ENCODE results near the gene SNRNP25.

DNA sequence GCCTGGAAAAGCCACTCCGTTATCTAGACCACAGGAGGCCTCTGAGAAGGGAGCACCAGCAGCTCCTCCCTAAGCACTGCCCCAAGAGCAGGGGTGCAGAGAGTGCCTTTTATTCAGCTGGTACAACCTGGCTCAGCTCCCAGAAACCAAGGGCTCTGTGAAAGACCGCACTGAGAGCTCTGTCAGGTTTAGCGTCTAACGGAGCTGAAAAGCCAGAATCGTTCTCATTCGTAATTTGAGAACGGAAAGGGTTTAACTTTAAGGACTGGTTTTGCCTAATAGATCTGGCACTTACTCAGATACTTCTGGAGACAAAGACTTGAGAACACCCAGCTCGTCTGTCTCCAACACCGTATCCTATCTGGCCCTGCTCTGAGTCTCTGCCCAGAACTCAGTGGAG, 37.9 kb downstream of the SNRNP25 start:
- TF ChIP-seq ZNF282 (CRISPR knock-in tag; IDR thresholded peaks at IDR 0.05) (no peak), CTCF (IDR thresholded peaks at IDR 0.05 in 2 of 3, conservative IDR thresholded peaks at IDR 0.05 in 1 of 3; ENCODE audit: insufficient read depth in 2 of 3, low read depth in 1 of 3, low read length in 3 of 3) (no peak), EZH2 (IDR thresholded peaks at IDR 0.05; ENCODE audit: borderline replicate concordance, low read depth, low read length) (no peak), RFX1 (IDR thresholded peaks at IDR 0.05) (no peak), FOXA3 (CRISPR knock-in tag; conservative IDR thresholded peaks at IDR 0.05 in 1 of 2, IDR thresholded peaks at IDR 0.05 in 1 of 2) (no peak)
- TF ChIP-seq, protein P1, sequence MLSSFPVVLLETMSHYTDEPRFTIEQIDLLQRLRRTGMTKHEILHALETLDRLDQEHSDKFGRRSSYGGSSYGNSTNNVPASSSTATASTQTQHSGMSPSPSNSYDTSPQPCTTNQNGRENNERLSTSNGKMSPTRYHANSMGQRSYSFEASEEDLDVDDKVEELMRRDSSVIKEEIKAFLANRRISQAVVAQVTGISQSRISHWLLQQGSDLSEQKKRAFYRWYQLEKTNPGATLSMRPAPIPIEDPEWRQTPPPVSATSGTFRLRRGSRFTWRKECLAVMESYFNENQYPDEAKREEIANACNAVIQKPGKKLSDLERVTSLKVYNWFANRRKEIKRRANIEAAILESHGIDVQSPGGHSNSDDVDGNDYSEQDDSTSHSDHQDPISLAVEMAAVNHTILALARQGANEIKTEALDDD (IDR thresholded peaks at IDR 0.05) = no peak
